ENCODE results near the gene TARS3. TPM values are rescaled to one million over a fixed set of nuclear protein-coding genes. Genes with fewer than 3 reads are reported as not detected.

TARS3 gene
- total RNA-seq, 1 experiment from 2014 or later = 12.4 TPM

DNA sequence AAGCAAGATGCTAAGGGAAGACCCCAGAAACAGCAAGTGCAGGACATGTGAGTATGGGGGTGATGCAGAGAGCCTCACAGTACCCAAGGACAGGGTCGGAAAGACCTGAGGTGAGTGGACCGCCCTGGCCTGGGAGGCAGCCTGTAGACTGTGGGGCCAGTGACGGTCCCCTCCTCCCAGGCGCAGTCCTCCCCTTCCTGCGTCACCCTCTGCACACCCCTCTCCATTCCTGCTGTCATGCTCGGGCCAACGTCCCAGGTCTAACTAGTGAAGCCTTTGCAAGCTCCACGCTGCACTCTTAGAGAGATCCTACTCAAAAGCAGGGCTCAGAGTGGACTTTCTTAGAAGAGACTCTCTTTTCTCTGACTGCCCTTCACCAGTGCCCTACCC, 113.7 kb downstream of the TARS3 start:
- intact Hi-C loops (cut with micrococcal nuclease; ENCODE audit: unreplicated experiment) = no loop called here
- in situ Hi-C loops (cut with HindIII; ENCODE audit: low pct_unique_long_range_greater_than_20kb, low sequenced_read_pairs) = no loop called here
- H3K4me3 ChIP-seq (ENCODE audit: low read depth in 2 of 2, low read length in 2 of 2) = no peak overlapping the region
- no peaks in the 10 kb centered on the region for H3K4me1 ChIP-seq (ENCODE audit: control insufficient read depth, insufficient read depth, low read length)
- DNase-seq (ENCODE audit: low read depth, low spot score) (no peak), ATAC-seq (no peak)
- BruUV-seq (replicated peaks) = no TSS peak
- H3K36me3 ChIP-seq (ENCODE audit: control insufficient read depth, insufficient read depth, low read length) = no peaks in the 10 kb centered on the region
- TF ChIP-seq TCF7L2 (IDR thresholded peaks at IDR 0.05; ENCODE audit: low read depth, low read length) (no peak), POLR2AphosphoS5 (IDR thresholded peaks at IDR 0.05; ENCODE audit: low read depth, low read length) (no peak), SIN3A (IDR thresholded peaks at IDR 0.05; ENCODE audit: borderline replicate concordance, insufficient read depth, low read depth, low read length) (no peak)
- TF ChIP-seq, protein P1, sequence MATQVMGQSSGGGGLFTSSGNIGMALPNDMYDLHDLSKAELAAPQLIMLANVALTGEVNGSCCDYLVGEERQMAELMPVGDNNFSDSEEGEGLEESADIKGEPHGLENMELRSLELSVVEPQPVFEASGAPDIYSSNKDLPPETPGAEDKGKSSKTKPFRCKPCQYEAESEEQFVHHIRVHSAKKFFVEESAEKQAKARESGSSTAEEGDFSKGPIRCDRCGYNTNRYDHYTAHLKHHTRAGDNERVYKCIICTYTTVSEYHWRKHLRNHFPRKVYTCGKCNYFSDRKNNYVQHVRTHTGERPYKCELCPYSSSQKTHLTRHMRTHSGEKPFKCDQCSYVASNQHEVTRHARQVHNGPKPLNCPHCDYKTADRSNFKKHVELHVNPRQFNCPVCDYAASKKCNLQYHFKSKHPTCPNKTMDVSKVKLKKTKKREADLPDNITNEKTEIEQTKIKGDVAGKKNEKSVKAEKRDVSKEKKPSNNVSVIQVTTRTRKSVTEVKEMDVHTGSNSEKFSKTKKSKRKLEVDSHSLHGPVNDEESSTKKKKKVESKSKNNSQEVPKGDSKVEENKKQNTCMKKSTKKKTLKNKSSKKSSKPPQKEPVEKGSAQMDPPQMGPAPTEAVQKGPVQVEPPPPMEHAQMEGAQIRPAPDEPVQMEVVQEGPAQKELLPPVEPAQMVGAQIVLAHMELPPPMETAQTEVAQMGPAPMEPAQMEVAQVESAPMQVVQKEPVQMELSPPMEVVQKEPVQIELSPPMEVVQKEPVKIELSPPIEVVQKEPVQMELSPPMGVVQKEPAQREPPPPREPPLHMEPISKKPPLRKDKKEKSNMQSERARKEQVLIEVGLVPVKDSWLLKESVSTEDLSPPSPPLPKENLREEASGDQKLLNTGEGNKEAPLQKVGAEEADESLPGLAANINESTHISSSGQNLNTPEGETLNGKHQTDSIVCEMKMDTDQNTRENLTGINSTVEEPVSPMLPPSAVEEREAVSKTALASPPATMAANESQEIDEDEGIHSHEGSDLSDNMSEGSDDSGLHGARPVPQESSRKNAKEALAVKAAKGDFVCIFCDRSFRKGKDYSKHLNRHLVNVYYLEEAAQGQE (IDR thresholded peaks at IDR 0.05; ENCODE audit: insufficient read depth in 1 of 2, low read depth in 2 of 2, low read length in 1 of 2) = no peak
- TF ChIP-seq, protein P2, sequence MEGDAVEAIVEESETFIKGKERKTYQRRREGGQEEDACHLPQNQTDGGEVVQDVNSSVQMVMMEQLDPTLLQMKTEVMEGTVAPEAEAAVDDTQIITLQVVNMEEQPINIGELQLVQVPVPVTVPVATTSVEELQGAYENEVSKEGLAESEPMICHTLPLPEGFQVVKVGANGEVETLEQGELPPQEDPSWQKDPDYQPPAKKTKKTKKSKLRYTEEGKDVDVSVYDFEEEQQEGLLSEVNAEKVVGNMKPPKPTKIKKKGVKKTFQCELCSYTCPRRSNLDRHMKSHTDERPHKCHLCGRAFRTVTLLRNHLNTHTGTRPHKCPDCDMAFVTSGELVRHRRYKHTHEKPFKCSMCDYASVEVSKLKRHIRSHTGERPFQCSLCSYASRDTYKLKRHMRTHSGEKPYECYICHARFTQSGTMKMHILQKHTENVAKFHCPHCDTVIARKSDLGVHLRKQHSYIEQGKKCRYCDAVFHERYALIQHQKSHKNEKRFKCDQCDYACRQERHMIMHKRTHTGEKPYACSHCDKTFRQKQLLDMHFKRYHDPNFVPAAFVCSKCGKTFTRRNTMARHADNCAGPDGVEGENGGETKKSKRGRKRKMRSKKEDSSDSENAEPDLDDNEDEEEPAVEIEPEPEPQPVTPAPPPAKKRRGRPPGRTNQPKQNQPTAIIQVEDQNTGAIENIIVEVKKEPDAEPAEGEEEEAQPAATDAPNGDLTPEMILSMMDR (IDR thresholded peaks at IDR 0.05) = no peak
- POLR2A ChIA-PET = interaction anchor here (0.6 kb wide), 1 partner anchor 1173 kb away, joined by 3 read pairs; no protein-coding TSS in a partner anchor
- no peaks in the 10 kb centered on the region for H3K27me3 ChIP-seq (ENCODE audit: control insufficient read depth, insufficient read depth, low read length)
- no peak overlapping the region for H3K27ac ChIP-seq (ENCODE audit: low read length)
- CTCF ChIA-PET = no interaction called here
- no peaks in the 10 kb centered on the region for H3K9me3 ChIP-seq (ENCODE audit: control insufficient read depth, insufficient read depth, low read depth, low read length)

DNA sequence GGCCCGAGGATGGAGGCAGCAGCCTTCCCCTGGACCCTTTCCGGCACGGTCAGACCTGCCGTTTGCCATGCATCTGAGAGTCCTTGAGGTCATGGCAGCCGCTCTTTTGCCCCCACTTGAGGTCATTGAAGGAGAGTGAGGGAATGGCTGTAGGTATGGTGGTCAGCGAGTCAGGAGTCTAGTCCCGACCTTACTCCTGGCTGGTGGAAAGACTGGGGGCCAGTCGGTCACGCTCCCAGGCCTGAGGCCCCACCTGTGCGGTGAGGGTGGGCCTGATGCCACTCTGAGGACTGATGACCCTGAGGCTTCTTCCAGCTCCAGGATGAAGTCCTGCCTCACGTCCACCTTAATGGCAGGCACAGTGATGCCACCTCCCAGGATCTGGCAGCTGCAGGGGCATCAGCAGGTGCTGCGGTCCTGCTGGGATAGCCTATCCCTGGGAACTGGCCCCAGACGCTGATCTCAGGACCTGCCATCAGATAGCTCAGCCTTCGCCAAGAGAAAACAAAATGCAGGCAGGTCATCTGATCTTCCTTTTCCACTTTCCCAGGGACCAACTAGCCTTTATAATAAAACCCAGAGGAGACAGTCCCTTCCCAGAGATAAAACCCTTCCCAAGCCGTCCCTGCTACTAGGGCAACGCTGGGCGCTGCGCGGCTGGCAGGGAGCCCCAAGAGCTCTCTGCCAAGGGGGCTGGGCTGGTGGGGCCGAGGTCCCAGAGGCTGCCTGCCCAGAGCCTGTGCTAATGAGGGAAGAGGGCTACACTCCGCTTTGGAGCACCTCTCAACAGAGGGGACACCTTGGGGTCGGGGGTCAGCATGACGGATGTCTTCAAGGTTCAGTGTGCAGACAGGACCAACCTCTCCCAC, 114.3 kb downstream of the TARS3 start:
- no peaks in the 10 kb centered on the region for H3K27me3 ChIP-seq (ENCODE audit: control insufficient read depth, insufficient read depth, low read length)
- no peaks in the 10 kb centered on the region for H3K9me3 ChIP-seq (ENCODE audit: control insufficient read depth, insufficient read depth, low read depth, low read length)
- H3K4me1 ChIP-seq (ENCODE audit: control insufficient read depth, insufficient read depth, low read length) = no peaks in the 10 kb centered on the region
- no peak overlapping the region for H3K27ac ChIP-seq (ENCODE audit: low read length)
- no peak overlapping the region for H3K4me3 ChIP-seq (ENCODE audit: low read depth in 2 of 2, low read length in 2 of 2)
- H3K36me3 ChIP-seq (ENCODE audit: control insufficient read depth, insufficient read depth, low read length) = no peaks in the 10 kb centered on the region
- TF ChIP-seq POLR2AphosphoS5 (IDR thresholded peaks at IDR 0.05; ENCODE audit: low read depth, low read length) (no peak), SIN3A (IDR thresholded peaks at IDR 0.05; ENCODE audit: borderline replicate concordance, insufficient read depth, low read depth, low read length) (no peak), TCF7L2 (IDR thresholded peaks at IDR 0.05; ENCODE audit: low read depth, low read length) (no peak)
- TF ChIP-seq, protein P2 (IDR thresholded peaks at IDR 0.05) = no peak
- TF ChIP-seq, protein P1 (IDR thresholded peaks at IDR 0.05; ENCODE audit: insufficient read depth in 1 of 2, low read depth in 2 of 2, low read length in 1 of 2) = no peak
- CTCF ChIA-PET = no interaction called here
- intact Hi-C loops (cut with micrococcal nuclease; ENCODE audit: unreplicated experiment) = no loop called here
- in situ Hi-C loops (cut with HindIII; ENCODE audit: low pct_unique_long_range_greater_than_20kb, low sequenced_read_pairs) = no loop called here
- POLR2A ChIA-PET = no interaction called here
- DNase-seq (ENCODE audit: low read depth, low spot score) (no peak), ATAC-seq (no peak)
- BruUV-seq (replicated peaks) = no TSS peak

Measured in Panc1 (cell line).